ENCODE results near the gene B3GLCT.

B3GLCT gene

DNA sequence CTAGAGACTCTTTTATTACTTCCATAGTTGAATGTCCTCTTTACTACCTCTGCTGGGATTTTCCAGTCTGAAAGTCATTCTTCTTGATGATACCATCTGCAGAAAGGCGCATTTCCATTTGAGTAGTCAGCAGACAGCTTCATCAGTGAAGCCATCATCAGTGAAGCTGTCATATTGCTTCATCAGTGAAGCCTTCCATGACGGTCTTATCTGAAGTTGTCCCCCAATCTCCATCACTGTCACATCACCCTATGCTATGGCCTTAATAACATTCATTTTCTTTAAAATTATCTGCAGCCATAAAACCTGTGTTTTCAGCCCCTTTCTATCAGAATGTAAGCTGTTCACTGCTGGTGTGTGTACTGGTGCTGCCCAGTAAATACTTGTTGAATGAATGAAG lies 151.6 kb downstream of the B3GLCT start:
- Mint-ChIP-seq H3K9me3 (peaks cover 18% of the 10 kb centered on the region), H3K4me3 (no peak overlapping the region), H3K36me3 (ENCODE audit: low read depth) (peaks cover 7% of the 10 kb centered on the region), H3K4me1 (no peaks in the 10 kb centered on the region), H3K27ac (no peak overlapping the region), H3K27me3 (peaks cover 16% of the 10 kb centered on the region)
- DNase-seq (no peak), ATAC-seq (no peak)

DNA sequence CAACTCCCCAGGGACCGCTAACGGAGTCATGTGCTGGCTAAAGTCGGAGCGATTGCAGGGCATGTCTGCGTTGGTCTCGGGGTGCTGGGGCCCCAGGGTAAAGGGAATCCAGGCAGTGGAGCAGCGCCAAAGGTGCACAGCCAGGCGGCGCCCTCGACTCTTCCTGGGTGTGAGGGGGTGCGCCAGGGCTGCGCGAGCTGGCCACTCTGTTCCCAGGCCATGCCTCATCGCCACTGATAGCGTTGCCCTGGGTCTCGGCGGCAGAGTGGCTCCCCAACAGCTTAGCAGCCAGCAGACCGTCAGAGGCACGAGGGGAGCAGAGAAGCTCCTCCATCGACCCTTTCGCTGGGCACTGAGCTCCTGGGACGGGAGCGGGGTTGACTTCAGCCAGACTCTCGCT lies 152.7 kb downstream of the B3GLCT start:
- H3K27ac Mint-ChIP-seq = no peak overlapping the region
- H3K27me3 Mint-ChIP-seq = peaks cover 16% of the 10 kb centered on the region
- no peak for ATAC-seq
- peaks cover 18% of the 10 kb centered on the region for H3K9me3 Mint-ChIP-seq
- no peaks in the 10 kb centered on the region for H3K4me1 Mint-ChIP-seq
- peaks cover 7% of the 10 kb centered on the region for H3K36me3 Mint-ChIP-seq (ENCODE audit: low read depth)
- DNase-seq = no peak
- no peak overlapping the region for H3K4me3 Mint-ChIP-seq

DNA sequence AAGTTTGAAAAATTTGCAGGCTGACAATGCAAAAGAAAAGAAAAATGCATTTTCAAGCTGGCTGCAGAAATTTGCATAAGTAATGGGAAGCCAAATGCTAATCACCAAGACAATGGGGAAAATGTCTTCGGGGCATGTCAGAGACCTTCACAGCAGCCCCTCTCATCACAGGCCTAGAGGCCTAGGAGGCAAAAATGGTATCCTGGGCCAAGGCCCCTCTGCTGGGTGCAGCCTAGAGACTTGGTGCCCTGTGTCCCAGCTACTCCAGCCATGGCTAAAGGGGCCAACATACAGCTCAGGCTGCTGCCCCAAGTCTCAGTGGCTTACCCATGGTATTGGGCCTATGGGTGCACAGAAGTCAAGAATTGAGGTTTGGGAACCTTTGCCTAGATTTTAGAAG lies 155.2 kb downstream of the B3GLCT start:
- no peaks in the 10 kb centered on the region for H3K4me1 Mint-ChIP-seq
- H3K27ac Mint-ChIP-seq = no peak overlapping the region
- H3K9me3 Mint-ChIP-seq = peaks cover 18% of the 10 kb centered on the region
- H3K27me3 Mint-ChIP-seq = peaks cover 14% of the 10 kb centered on the region
- DNase-seq (no peak), ATAC-seq (no peak)
- peaks cover 7% of the 10 kb centered on the region for H3K36me3 Mint-ChIP-seq (ENCODE audit: low read depth)
- no peak overlapping the region for H3K4me3 Mint-ChIP-seq

DNA sequence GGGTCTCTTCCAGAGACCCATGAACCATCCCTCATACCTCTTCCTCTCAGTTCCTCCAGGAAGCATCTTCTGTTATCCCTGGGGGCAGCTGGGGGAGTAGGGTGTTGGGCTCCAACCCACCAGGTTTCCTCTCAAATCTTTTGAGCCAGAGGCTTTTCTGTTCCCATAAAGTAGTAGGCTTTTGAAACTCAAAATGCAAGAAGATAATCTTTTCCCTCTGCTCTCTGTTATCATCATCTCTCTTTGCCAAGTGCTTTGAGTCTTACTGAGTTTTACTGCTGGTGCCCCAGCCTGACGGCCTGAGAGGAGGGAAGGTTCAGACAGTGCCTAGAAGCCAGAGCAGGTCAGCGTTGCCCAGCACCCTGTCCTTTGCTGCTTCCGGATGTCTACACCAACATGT lies 157.2 kb downstream of the B3GLCT start:
- Mint-ChIP-seq H3K4me3 (no peak overlapping the region), H3K9me3 (peaks cover 18% of the 10 kb centered on the region), H3K36me3 (ENCODE audit: low read depth) (peaks cover 7% of the 10 kb centered on the region), H3K27me3 (peaks cover 5% of the 10 kb centered on the region), H3K27ac (no peak overlapping the region), H3K4me1 (no peaks in the 10 kb centered on the region)
- DNase-seq = no peak
- no peak for ATAC-seq

DNA sequence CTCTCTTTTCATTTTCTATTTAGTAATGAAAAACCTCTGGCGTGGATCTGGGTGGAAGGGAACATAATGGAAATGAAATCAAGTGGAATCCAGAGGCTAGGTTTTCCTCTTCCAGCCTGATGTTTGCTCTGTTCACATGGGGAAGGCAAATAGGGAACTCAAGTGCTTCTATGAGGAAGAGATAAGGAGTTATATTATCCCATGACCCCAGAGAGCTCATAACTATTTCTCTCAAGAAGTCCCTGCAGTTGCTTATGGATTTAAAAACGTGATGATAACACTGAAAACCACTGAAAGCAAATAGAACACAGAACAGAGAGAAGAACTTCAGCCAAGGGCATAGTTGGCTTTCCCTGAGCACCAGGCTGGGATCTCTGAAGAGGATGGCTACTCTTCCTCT lies 157.8 kb downstream of the B3GLCT start:
- ATAC-seq (no peak), DNase-seq (no peak)
- H3K4me1 Mint-ChIP-seq = no peaks in the 10 kb centered on the region
- no peak overlapping the region for H3K27ac Mint-ChIP-seq
- peaks cover 7% of the 10 kb centered on the region for H3K27me3 Mint-ChIP-seq
- peaks cover 18% of the 10 kb centered on the region for H3K9me3 Mint-ChIP-seq
- H3K36me3 Mint-ChIP-seq (ENCODE audit: low read depth) = peaks cover 7% of the 10 kb centered on the region
- no peak overlapping the region for H3K4me3 Mint-ChIP-seq

DNA sequence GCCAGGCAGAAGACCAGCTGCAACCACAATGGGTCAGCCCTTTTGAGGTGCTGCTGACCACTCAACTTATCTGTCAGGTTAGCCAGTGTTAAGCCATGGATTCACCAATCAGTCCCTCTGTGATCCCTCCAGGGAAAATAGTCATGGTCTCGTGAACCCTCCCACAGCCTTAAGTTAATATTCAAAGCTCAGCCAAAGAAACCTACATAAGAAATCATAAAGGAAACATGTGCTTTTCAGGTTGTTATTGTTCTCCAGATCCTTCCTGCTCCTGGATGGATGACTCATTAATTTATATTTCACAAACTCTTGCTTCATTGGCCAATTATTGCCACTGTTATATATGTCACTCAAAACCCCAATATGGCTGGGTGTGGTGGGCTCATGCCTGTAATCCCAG lies 161.9 kb downstream of the B3GLCT start:
- DNase-seq (no peak), ATAC-seq (no peak)
- Mint-ChIP-seq H3K4me1 (no peaks in the 10 kb centered on the region), H3K27me3 (peaks cover 2% of the 10 kb centered on the region), H3K9me3 (peaks cover 3% of the 10 kb centered on the region), H3K4me3 (no peak overlapping the region), H3K36me3 (ENCODE audit: low read depth) (no peaks in the 10 kb centered on the region), H3K27ac (no peak overlapping the region)

DNA sequence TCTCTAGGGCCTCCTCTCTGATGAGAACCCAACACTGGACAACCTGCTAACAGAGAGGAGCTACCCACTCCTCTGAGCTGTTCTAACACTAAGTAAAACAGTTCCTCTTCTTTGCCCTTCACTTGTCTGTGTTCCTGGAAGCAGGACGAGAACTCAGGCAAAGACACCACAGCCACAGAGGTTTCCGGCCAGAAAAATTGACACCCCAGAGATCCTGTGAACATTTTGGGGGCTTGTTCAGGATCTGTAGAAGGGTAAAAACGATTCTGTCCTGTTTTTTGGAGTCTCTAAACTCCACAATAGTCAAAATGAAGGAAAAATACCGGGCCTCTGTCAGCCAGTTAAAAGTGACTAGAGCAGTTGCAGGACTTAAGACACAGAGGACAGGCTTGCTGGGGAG lies 165.9 kb downstream of the B3GLCT start:
- Mint-ChIP-seq H3K4me1 (no peaks in the 10 kb centered on the region), H3K9me3 (peaks cover 3% of the 10 kb centered on the region), H3K36me3 (ENCODE audit: low read depth) (no peaks in the 10 kb centered on the region), H3K27ac (no peak overlapping the region), H3K4me3 (no peak overlapping the region), H3K27me3 (peaks cover 2% of the 10 kb centered on the region)
- DNase-seq (no peak), ATAC-seq (no peak)

DNA sequence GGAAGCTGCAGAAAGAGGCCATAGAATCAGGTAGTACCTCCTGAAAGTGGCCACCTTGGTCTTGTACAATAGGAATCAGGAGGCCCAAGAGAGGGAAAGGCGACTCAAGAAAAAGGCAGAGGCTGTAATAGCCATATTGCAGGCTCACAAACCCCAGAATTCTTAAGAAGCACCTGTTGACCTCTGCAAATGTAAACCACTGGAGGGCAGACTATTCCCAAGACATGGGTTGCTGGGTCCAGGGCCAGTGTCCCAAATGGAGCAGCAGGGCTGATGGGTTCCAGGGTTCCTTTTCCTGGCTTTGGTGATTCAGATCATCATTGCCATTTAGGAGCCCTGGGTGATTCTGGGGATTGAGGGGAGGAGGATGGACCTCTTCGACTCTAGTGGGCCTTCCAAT lies 167.6 kb downstream of the B3GLCT start:
- Mint-ChIP-seq H3K9me3 (peaks cover 3% of the 10 kb centered on the region), H3K27me3 (no peaks in the 10 kb centered on the region), H3K36me3 (ENCODE audit: low read depth) (no peaks in the 10 kb centered on the region), H3K4me1 (no peaks in the 10 kb centered on the region), H3K4me3 (no peak overlapping the region), H3K27ac (no peak overlapping the region)
- no peak for ATAC-seq
- no peak for DNase-seq

DNA sequence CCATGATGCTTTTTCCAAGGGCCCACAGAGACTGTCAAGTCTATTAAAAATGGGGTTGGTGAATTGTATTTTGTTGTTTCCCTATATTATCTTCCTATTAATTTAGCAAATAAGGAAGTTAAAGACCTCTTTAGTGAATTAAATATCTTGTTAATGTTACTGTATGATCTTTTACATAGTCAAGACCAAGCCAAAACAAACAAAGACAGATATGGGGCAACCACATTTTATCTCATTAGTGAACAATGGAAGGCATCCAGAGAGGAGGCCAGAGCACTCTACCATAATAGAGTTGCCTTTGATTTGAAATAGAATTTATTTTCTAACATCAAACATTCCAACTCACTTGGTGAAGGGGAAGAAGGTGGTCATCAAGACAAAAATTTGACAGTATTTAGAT lies 169.4 kb downstream of the B3GLCT start:
- H3K4me1 Mint-ChIP-seq = no peaks in the 10 kb centered on the region
- DNase-seq = no peak
- H3K4me3 Mint-ChIP-seq = no peak overlapping the region

DNA sequence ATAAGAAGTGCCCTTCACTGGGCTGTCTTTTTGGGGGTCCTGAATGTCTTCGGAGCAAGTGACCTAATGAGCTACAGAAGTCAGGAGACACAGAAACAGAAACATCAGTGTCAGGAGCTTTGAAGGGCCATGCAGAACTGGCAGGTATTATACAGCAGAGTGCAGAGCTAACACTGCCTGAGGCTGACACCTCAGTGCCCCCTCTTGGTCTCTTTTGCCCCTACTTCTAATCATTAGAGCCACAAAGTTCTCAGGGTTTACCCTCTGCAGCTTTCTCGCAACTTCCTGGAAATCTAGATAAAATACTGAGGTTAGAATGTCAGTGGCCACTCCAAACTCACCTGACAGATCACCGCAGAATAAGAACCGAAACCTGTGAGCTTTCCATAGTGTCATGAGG lies 172.7 kb downstream of the B3GLCT start:
- no peaks in the 10 kb centered on the region for H3K36me3 Mint-ChIP-seq (ENCODE audit: low read depth)
- ATAC-seq (no peak), DNase-seq (no peak)
- H3K27me3 Mint-ChIP-seq = no peaks in the 10 kb centered on the region
- H3K4me3 Mint-ChIP-seq = no peak overlapping the region
- H3K27ac Mint-ChIP-seq = no peak overlapping the region
- no peaks in the 10 kb centered on the region for H3K9me3 Mint-ChIP-seq
- no peaks in the 10 kb centered on the region for H3K4me1 Mint-ChIP-seq

More for the DNA sequence above, 169.4 kb downstream of the B3GLCT start:
- Mint-ChIP-seq H3K36me3 (ENCODE audit: low read depth) (no peaks in the 10 kb centered on the region), H3K27me3 (no peaks in the 10 kb centered on the region), H3K9me3 (peaks cover 3% of the 10 kb centered on the region), H3K27ac (no peak overlapping the region)
- no peak for ATAC-seq

DNA sequence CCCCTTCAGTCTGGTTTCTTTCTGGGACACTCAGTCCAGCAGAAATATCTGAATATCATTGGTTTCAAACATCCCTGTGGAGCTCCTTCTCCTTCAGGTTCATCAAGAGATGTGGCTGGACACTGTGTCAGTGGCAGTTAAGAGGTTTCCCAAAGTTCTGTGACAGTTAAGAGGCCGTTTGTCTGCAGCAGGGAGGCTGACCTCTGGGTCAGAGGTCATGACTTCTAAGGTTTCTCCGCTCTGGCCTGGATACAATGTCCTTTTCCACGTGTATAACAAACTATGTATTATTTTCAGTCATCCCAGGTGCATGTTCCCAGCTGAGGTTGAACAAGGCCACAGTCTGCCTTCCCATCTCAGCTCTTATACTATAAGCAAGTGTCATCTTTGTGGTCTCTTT lies 174.9 kb downstream of the B3GLCT start:
- no peak overlapping the region for H3K27ac Mint-ChIP-seq
- H3K27me3 Mint-ChIP-seq = peaks cover 6% of the 10 kb centered on the region
- H3K4me1 Mint-ChIP-seq = no peaks in the 10 kb centered on the region
- no peak overlapping the region for H3K4me3 Mint-ChIP-seq
- no peaks in the 10 kb centered on the region for H3K36me3 Mint-ChIP-seq (ENCODE audit: low read depth)
- no peaks in the 10 kb centered on the region for H3K9me3 Mint-ChIP-seq
- ATAC-seq (no peak), DNase-seq (no peak)

DNA sequence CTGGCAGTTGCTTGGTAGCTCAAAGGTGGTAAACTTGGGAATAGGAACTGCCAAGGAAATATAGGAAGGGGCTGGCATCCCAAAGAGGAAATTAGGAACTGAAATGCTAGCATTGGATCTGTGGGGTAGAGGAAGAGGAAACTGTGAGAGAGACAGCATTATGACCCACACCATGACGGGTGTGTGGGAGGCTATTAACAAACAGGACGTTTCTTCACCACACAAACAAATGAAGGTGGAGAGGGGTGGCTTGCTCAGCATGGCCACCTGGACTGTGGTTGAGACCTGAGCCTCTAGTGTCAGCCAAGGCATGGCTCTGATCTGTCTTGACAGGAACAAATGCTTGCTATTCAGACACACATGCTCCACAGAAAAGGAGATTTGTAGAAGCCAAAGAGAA lies 178.2 kb downstream of the B3GLCT start:
- H3K9me3 Mint-ChIP-seq = no peaks in the 10 kb centered on the region
- no peak for ATAC-seq
- no peak for DNase-seq
- no peak overlapping the region for H3K4me3 Mint-ChIP-seq
- H3K36me3 Mint-ChIP-seq (ENCODE audit: low read depth) = no peaks in the 10 kb centered on the region
- H3K27ac Mint-ChIP-seq = no peak overlapping the region
- H3K4me1 Mint-ChIP-seq = no peaks in the 10 kb centered on the region
- H3K27me3 Mint-ChIP-seq = peaks cover 10% of the 10 kb centered on the region

DNA sequence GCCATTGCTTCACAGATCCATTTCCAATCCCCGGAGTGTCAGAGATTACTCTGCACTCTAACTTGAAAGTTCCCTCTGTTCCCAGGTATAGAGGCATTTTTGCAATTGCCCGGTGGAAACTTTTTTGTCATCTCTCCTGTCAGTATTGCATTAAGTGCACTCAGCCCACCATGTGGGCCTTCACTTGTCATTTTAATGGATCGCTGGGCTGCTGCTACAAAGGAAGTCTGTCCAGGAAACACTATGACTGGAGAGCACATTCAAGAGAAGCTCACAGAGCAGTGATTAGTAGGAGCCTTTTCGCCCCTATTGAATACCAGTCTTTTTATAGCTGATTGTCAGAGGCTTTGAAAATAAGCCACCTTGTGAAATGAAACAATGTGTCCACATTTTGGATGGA lies 180.9 kb downstream of the B3GLCT start:
- Mint-ChIP-seq H3K27me3 (peaks cover 10% of the 10 kb centered on the region), H3K4me3 (no peak overlapping the region), H3K27ac (no peak overlapping the region), H3K36me3 (ENCODE audit: low read depth) (no peaks in the 10 kb centered on the region), H3K9me3 (no peaks in the 10 kb centered on the region), H3K4me1 (no peaks in the 10 kb centered on the region)
- DNase-seq = no peak
- no peak for ATAC-seq
